Head of caudate nucleus (tissue), 42 donors: ENCODE measurements around the gene DDX31.

Experiments used
- DNase-seq, 42 donors: peaks; one replicate each; pipeline versions ENCODE4 v3.0.0 to v3.0.0-alpha.2; 2020 to 2021; ENCODE audit warnings: mixed read lengths in 7 of 42
- intact Hi-C: fragments of 100-400 bp; cut with DNase I; formaldehyde crosslinking; loops from one replicate; pipeline ENCODE4 v1.15.0; 2022

Gene DDX31

GRCh38 chr9:132645306-132645705, 24.5 kb downstream of the DDX31 start:
- intact Hi-C loops = no loop called here
- DNase-seq = no peak

- intact Hi-C loops = no loop called here
- no peak for DNase-seq
Observed at GRCh38 chr9:132644251-132644650, 25.5 kb downstream of the DDX31 start.

- no peak for DNase-seq
Observed at GRCh38 chr9:132641216-132641615, 28.6 kb downstream of the DDX31 start.

GRCh38 chr9:132639322-132639721, 30.5 kb downstream of the DDX31 start:
- intact Hi-C loops = no loop called here
- DNase-seq = no peak

More at GRCh38 chr9:132641216-132641615, 28.6 kb downstream of the DDX31 start:
- intact Hi-C loops = no loop called here

- no peak for DNase-seq
- intact Hi-C loops = no loop called here
Observed at GRCh38 chr9:132638240-132638639, 31.5 kb downstream of the DDX31 start.

- intact Hi-C loops = no loop called here
- DNase-seq = no peak
Observed at GRCh38 chr9:132637801-132638200, 32.0 kb downstream of the DDX31 start.

GRCh38 chr9:132637351-132637750, 32.4 kb downstream of the DDX31 start:
- intact Hi-C loops = no loop called here
- no peak for DNase-seq

GRCh38 chr9:132634327-132634726, 35.5 kb downstream of the DDX31 start:
- intact Hi-C loops = no loop called here
- DNase-seq = no peak

- intact Hi-C loops = no loop called here
- peak in 1 of 42 donors; percentile 2 for DNase-seq
Observed at GRCh38 chr9:132632413-132633129, 37.2 kb downstream of the DDX31 start.

GRCh38 chr9:132631685-132632084, 38.1 kb downstream of the DDX31 start:
- intact Hi-C loops = no loop called here
- DNase-seq = peak in 13 of 42 donors; percentile 5 to 61 (median 25)

- intact Hi-C loops = no loop called here
- DNase-seq = no peak
Observed at GRCh38 chr9:132631280-132631679, 38.5 kb downstream of the DDX31 start.

- intact Hi-C loops = no loop called here
- peak in 1 of 42 donors; percentile 8 for DNase-seq
Observed at GRCh38 chr9:132630811-132631210, 39.0 kb downstream of the DDX31 start.

GRCh38 chr9:132630116-132630515, 39.7 kb downstream of the DDX31 start:
- intact Hi-C loops = no loop called here
- peak in 1 of 42 donors; percentile 8 for DNase-seq

GRCh38 chr9:132628746-132629145, 41.0 kb downstream of the DDX31 start:
- no peak for DNase-seq
- intact Hi-C loops = no loop called here

- intact Hi-C loops = no loop called here
- no peak for DNase-seq
Observed at GRCh38 chr9:132627594-132627993, 42.2 kb downstream of the DDX31 start.

- DNase-seq = no peak
- intact Hi-C loops = no loop called here
Observed at GRCh38 chr9:132627106-132627505, 42.7 kb downstream of the DDX31 start.

- intact Hi-C loops = no loop called here
Observed at GRCh38 chr9:132626285-132626684, 43.5 kb downstream of the DDX31 start.

GRCh38 chr9:132622159-132622558, 47.6 kb downstream of the DDX31 start:
- no peak for DNase-seq
- intact Hi-C loops = no loop called here

More at GRCh38 chr9:132626285-132626684, 43.5 kb downstream of the DDX31 start:
- peak in 1 of 42 donors; percentile 41 for DNase-seq

- intact Hi-C loops = no loop called here
- no peak for DNase-seq
Observed at GRCh38 chr9:132616725-132617124, 53.1 kb downstream of the DDX31 start.

- no peak for DNase-seq
- intact Hi-C loops = no loop called here
Observed at GRCh38 chr9:132615774-132616173, 54.0 kb downstream of the DDX31 start.

- intact Hi-C loops = no loop called here
- DNase-seq = no peak
Observed at GRCh38 chr9:132614324-132614723, 55.5 kb downstream of the DDX31 start.
